Epithelial cell of prostate (primary cell): ENCODE results near the gene NBDY.
"Not testable (repeated sequence)": the region's sequence is repeated elsewhere in the genome, so short reads cannot be mapped to it uniquely, and the experiment has no call there.

Experiments used
- DNase-seq: peaks from one replicate; pipeline ENCODE4 v3.0.0-alpha.2; 2011; ENCODE audit warnings: low read depth, low spot score
- H3K27ac ChIP-seq: fragments of 450-650 bp; 2 replicates; pipeline ENCODE4 v1.5.1; 2017; ENCODE audit warnings: mild to moderate bottlenecking

NBDY gene

DNA sequence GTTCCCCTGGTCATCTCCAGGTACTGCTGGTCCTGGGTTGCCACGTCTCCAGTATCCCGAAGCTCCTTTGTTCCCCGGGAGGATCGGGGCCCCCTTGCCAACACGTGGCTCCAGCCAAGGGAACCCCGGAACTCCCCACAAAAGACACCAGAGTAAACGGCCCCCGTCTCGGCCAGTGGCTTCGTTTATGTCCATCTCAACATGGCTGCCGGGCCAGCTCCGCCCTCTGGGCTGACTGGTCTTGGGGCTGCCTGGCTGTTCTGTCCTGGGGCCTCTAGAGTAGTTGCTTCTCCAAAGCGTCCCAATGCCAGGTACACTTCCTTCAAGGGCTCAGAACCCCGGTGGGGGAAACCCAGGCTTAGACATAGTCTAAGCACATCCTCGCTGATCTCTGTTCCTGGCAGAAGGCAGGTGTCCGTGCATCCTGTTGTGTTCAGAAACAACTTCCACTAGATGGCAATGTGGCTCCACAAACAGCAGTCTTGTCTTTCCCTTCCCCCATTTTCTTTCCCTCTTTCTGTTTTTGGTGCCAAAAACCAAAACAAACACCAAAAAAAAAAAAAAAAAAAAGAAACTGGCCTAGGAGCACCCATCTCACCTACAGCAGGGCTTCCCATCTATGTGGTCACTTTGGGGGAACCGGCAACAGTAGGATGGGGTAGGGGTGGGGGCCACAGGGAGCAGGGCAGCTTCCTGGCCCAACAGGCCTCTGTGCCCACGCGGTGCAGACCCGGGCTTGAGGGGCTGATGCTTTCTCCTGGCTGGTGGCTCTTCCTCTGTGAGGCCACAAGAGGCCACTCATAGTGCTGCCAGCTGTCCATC is 35.3 kb downstream of the NBDY start:
- no peak for DNase-seq
- H3K27ac ChIP-seq = no peak overlapping the region

DNA sequence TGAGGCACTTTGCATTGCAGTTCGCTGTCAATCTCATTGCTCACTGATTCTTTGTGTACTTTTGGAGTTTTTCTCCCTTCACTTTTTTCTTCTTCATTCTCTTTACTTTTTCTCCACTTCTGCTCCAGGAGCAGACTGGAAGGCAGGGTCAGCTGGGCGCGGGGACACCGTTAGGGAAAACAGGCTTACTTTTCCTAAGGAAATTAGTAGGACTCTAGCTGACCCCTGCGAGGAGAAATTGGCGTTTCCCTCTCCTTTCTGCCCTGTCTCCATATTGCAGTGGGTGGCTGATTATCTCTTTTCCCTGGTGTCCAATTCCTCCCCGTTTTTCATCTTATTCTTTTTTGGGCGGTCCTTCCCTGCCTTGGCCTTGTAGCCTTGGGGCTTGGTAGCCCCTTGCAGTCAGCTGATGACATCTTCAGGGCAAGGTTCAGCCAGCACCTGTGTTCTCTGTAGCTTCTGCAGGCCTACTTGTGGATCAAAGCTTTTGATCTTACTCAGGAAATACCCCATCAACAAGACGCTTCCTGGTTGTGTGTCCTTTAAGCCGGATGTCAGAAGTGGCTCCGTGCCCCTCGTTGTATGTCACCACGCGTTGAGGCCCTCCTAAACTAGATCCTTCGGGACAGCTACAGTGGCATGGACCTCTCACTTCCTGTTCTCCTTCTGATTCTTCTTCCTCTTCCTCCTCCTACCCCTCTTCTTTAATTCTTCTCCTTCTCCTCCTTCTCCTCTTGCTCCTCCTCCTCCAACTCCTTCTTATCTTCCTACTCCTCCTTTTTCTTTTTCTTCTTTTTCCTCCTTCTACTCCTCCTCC is 36.1 kb downstream of the NBDY start:
- no peak for DNase-seq
- no peak overlapping the region for H3K27ac ChIP-seq

DNA sequence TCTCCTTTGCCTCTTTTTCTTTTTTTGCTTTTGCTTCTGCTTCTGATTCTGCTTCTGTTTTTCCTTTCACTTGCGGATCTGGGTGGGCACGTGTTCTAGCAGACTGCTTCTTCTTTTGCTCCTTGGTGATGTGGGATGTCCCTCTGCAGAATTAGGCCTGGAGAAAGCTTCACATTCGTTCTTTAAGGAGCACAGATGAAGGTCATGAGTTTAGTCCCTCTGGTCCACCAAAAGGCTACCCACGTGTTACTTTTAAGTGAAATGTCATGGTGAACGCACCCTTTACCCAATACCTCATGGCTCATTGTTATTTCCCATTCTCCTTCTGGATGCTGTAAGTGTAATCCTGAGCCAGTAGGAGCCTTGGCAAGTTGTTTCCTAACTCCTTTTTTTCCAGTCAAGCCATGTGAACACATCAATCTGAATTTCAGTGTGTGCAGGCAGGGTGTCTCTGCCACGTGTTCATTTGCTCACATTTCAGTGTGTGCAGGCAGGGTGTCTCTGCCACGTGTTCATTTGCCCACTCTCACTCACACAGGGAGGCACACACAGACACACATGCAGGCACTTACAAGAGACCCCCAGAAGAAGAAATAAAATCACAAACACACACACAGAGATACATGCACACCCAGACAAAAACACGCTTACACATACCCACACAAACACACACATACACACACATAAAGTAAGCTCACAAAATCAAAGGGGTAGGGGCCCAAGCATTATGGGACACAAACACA is 36.9 kb downstream of the NBDY start:
- no peak for DNase-seq
- no peak overlapping the region for H3K27ac ChIP-seq

DNA sequence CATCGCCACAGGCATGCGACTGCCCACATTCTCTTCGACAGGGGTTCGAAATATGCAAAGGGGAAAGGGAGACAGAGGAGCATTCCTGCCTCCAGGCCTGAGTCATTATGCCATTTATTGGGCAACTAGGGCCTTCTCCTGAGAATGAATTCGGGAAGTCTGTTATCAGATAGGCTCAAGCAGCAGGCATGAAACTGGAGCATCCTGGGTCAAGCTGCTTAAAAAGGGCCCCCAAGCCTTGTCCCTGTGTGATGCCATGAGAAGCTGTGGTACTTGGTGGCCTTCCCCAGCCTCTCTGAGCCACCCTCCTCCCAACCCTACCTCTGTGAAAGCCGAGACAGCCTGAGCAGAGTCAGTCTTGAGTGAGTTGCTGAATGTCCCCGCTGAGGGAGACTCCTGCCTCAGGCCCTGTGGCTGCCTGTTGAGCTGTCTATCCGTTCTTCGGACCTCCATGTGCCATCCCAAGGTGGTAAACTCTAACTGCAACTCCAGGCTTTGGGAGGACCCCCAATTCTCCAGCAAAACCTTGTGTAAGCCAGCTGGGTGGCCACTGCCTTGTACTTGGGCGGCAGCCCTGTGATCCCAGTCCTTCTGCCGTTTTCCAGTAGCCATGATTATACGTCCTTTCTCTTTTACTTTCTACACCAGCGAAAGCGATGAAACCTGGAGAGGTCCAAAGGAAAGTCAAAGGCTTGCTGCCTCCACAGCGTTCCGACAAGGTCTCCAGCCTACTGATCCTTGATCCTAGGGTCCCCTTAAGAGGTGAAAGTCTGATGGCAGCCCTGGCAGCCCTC is 37.7 kb downstream of the NBDY start:
- no peak for DNase-seq
- H3K27ac ChIP-seq = no peak overlapping the region

DNA sequence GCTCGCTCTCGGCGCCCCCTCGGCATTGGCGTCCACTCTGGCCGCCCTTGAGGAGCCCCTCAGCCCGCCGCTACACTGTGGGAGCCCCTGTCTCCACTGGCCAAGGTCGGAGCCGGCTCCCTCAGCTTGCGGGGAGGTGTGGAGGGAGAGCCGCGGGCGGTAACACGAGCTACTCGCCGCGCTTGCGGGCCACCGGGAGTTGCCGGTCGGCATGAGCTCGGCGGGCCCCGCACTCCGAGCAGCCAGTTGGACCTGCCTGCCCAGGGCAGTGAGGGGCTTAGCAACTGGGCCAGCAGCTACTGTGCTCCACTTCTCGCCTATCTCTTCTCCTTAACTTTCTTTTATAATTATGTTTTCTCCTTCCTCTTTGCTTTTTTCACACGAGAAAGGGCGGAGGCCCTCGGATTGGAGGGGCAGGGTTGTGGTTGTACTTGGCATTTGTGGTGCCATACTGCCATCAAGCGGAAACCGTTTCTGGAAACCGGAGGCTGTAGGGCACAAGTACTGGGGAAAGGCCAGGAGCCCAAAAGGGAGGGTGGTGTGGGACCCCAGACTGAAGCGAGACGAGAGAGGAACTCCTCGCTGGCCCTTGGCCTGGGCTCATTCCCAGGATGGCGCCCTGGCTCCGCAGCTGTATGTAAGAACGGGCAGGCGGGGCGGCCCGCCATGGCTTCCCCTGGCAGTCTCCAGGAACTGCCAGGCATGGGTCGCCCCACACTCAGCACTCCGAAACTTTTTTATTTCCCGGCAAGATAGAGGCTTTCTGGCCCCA is 38.5 kb downstream of the NBDY start:
- H3K27ac ChIP-seq, DNase-seq: not testable (repeated sequence)

DNA sequence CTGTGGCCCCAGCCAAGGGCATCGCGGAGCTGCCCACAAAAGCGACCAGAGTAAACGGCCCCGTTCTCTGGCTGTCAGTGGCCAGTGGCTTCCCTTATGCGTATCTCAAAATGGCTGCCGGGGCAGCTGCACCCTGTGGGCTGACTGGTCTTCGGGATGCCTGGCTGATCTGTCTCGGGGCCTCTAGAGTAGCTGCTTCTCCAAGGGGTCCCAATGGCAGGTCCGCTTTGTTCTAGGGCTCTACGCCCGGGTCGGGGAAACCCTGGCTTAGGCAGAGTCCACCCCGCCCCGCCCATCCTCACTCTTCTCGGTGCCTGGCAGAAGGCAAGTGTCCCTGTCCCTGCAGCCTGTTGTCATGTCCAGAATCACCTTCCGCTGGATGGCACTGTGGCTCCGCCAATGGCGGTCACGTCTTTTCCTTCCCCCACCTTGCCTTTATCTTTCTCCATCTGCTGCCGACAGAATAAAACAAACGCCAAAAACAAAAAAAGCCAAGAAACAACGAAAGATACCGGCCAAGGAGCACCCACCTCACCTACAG is 39.1 kb downstream of the NBDY start:
- H3K27ac ChIP-seq, DNase-seq: not testable (repeated sequence)

DNA sequence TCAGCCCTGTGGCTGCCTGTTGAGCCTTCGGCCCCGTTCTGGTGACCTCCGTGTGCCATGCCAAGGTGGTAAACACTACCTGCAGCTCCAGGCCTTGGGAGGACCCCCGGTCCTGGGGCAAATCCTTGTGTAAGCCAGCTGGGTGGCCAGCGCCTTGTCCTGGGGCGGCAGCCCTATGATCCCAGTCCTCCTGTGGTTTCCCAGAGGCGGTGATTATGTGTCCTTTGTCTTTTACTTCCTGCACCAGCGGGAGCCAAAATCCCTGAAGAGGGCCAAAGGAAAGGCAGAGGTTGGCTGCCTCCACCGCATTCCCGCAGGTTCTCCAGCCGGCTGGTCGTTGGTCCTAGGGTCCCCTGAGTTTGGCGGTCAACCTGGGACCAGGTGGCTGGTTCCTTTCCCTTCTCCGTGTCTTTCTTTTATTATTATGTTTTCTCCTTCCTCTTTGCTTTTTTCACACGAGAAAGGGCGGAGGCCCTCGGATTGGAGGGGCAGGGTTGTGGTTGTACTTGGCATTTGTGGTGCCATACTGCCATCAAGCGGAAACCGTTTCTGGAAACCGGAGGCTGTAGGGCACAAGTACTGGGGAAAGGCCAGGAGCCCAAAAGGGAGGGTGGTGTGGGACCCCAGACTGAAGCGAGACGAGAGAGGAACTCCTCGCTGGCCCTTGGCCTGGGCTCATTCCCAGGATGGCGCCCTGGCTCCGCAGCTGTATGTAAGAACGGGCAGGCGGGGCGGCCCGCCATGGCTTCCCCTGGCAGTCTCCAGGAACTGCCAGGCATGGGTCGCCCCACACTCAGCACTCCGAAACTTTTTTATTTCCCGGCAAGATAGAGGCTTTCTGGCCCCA is 43.9 kb downstream of the NBDY start:
- not testable (repeated sequence) for H3K27ac ChIP-seq, DNase-seq

DNA sequence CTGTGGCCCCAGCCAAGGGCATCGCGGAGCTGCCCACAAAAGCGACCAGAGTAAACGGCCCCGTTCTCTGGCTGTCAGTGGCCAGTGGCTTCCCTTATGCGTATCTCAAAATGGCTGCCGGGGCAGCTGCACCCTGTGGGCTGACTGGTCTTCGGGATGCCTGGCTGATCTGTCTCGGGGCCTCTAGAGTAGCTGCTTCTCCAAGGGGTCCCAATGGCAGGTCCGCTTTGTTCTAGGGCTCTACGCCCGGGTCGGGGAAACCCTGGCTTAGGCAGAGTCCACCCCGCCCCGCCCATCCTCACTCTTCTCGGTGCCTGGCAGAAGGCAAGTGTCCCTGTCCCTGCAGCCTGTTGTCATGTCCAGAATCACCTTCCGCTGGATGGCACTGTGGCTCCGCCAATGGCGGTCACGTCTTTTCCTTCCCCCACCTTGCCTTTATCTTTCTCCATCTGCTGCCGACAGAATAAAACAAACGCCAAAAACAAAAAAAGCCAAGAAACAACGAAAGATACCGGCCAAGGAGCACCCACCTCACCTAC is 44.5 kb downstream of the NBDY start:
- not testable (repeated sequence) for DNase-seq, H3K27ac ChIP-seq

DNA sequence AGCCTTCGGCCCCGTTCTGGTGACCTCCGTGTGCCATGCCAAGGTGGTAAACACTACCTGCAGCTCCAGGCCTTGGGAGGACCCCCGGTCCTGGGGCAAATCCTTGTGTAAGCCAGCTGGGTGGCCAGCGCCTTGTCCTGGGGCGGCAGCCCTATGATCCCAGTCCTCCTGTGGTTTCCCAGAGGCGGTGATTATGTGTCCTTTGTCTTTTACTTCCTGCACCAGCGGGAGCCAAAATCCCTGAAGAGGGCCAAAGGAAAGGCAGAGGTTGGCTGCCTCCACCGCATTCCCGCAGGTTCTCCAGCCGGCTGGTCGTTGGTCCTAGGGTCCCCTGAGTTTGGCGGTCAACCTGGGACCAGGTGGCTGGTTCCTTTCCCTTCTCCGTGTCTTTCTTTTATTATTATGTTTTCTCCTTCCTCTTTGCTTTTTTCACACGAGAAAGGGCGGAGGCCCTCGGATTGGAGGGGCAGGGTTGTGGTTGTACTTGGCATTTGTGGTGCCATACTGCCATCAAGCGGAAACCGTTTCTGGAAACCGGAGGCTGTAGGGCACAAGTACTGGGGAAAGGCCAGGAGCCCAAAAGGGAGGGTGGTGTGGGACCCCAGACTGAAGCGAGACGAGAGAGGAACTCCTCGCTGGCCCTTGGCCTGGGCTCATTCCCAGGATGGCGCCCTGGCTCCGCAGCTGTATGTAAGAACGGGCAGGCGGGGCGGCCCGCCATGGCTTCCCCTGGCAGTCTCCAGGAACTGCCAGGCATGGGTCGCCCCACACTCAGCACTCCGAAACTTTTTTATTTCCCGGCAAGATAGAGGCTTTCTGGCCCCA is 49.3 kb downstream of the NBDY start:
- DNase-seq, H3K27ac ChIP-seq: not testable (repeated sequence)

DNA sequence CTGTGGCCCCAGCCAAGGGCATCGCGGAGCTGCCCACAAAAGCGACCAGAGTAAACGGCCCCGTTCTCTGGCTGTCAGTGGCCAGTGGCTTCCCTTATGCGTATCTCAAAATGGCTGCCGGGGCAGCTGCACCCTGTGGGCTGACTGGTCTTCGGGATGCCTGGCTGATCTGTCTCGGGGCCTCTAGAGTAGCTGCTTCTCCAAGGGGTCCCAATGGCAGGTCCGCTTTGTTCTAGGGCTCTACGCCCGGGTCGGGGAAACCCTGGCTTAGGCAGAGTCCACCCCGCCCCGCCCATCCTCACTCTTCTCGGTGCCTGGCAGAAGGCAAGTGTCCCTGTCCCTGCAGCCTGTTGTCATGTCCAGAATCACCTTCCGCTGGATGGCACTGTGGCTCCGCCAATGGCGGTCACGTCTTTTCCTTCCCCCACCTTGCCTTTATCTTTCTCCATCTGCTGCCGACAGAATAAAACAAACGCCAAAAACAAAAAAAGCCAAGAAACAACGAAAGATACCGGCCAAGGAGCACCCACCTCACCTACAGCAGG is 50.0 kb downstream of the NBDY start:
- DNase-seq, H3K27ac ChIP-seq: not testable (repeated sequence)

DNA sequence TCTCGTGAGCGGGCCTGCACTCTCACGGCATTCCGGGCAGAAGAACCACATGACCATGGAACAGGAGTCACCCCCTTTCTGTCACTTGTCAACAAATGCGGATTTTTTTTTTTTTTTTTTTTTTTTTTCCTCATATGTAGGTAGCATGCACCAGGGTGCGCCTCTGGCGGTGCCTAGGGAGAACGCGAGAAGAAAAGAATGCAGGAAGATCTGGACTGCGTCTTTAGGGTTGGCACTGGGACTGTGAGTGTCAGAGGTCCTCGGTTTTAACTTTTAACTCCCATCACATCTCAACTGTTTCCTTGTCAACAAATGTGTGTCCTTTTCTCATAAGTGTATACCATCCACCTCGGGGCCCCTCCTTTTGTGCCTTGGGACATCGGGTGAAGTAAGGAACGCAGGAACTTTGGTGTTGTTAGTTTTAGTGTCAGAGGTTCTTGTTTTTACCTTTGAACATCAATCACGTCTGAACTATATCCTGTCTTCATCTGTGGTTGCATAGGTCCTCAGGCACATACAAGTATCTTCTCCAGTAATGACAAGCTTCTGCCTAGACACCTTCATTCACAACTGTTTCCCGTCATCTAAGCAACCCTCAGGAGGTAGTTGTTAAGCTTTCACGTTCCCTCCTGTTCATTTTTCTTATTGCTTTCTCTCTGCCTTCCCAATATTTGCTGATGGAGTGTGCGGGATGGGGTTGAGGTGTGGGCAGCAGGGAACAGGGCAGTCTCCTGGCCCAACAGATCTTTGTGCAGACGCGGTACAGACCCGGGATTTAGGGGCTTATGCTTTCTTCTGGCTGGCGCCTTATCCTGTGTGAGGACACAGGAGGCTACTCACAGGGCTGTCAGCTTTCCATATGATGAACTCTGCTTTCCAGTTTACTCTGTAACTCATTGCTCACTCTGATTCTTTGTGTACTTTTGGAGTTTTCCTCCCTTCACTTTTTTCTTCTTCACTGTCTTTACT is 51.9 kb downstream of the NBDY start:
- H3K27ac ChIP-seq, DNase-seq: not testable (repeated sequence)

DNA sequence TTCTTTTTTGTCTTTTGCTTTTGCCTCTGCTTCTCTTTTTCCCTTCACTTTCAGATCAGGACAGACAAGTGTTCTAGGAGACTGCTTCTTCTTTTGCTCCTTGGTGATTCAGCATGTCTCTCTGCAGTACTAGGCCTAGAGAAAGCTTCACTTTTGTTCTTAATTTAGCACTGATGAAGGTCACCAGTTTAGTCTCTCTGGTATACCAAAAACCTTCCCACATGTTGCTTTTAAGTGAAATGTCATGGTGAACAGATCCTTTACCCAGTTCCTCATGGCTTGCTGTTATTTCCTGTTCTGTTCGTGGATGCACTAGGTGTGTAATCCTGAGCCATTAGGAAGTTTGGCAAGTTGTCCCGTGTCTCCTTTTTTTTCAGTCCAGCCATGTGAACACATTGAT is 53.3 kb downstream of the NBDY start:
- no peak overlapping the region for H3K27ac ChIP-seq
- no peak for DNase-seq

DNA sequence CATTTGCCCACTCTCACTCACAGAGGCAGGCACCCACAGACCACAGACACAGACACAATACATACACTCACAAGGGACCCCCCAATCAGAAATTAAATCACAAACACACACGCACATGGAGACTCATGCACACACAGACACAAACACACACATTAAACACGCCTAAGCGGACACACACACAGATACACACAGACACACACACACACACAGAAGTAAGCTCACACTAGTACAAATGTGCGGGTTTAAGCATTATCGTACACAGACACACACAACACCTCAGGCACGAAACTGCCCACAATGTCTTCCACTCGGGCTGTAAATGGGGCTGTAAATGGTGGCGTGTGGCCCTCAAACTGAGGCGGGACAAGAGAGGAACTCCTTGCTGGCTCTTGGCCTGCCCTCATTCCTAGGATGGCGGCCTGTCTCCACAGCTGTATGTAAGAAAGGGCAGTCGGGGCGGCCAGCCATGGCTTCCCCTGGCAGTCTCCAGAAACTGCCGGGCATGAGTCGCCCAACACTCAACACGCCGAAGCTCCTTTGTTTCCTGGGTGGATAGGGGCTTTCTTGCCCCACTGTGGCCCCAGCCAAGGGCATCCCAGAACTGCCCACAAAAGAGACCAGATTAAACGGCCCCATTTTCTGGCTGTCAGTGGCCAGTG is 53.9 kb downstream of the NBDY start:
- no peak for DNase-seq
- no peak overlapping the region for H3K27ac ChIP-seq

DNA sequence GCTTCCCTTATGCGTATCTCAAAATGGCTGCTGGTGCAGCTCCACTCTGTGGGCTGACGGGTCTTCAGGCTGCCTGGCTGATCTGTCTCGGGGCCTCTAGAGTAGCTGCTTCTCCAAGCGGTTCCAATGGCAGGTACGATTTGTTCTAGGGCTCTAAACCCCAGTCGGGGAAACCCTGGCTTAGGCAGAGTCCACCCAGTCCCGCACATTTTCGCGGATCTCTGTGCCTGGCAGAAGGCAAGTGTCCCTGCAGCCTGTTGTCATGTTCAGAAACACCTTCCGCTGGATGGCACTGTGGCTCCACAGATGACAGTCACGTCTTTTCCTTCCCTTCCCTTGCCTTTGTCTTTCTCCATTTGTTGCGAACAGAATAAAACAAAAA is 54.4 kb downstream of the NBDY start:
- H3K27ac ChIP-seq = no peak overlapping the region

DNA sequence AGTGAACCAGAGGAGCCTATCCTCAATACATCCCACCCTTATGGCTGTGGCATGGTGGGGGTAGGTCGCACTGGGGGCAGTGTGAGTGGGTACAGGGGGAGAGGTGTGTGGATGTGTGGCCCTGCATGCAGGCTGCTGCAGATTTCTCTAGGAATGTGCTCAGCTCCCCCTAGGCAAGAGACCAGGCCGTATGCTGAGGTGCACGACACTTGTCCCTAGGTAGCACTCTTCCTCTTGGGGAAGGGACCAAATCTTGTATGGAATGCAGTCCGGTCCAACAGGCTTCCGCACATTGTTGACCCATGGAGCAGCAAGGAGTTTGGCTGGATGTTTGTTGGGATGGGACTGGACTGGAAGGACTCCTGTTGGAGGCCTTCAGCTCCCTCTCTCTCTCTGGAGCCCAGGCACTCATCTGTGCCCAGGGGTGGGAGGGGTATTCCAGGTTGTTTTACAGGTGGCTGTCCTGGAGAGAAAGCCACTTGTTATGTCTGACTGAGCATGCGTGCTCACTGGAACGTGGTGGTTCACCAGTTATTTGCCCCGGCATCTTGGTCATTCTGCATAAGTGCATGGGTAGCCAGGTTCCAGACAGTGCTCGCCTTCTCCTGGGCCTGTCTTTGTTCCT is 55.1 kb downstream of the NBDY start:
- no peak for DNase-seq
- no peak overlapping the region for H3K27ac ChIP-seq

More for the DNA sequence above, 54.4 kb downstream of the NBDY start:
- no peak for DNase-seq
